ENCODE measurements around the gene MAP2K3. TPM values are rescaled to one million over a fixed set of nuclear protein-coding genes. Genes with fewer than 3 reads are reported as not detected.

Gene MAP2K3
- total and polyA plus RNA-seq, 11 donors, result 29.4 to 170 (median 54.4) TPM

- WGBS, 4 donors, result 20 to 59% (median 21%) methylated on average over 15 to 49 of the region's 49 CpGs
- peaks cover 16 to 72% (median 41%) of the 10 kb centered on the region in 12 donors for H3K4me1 ChIP-seq
Measured at GRCh38 chr17:21283482-21284318, 811 bp upstream of the MAP2K3 start.

GRCh38 chr17:21285164-21286065, 904 bp downstream of the MAP2K3 start:
- DNase-seq (peak in 4 of 5 donors; percentile 34 to 71 (median 60)), ATAC-seq (no peak)
- Histone ChIP-seq H3K4me1 (peaks cover 16 to 74% (median 56%) of the 10 kb centered on the region in 12 donors), H3K27ac (peak overlapping the region; percentile 83 to 99 (median 94)), H3K27me3 (no peaks in the 10 kb centered on the region), H3K9me3 (no peaks in the 10 kb centered on the region), H3K4me3 (peak overlapping the region; percentile 49 to 99 (median 92)), H3K36me3 (no peaks in the 10 kb centered on the region)
- TF ChIP-seq CTCF (IDR thresholded peaks at IDR 0.05), result peak in 3 of 12 donors; percentile 13 to 33 (median 33)
- no peak for TF ChIP-seq POLR2A (IDR thresholded peaks at IDR 0.05)
- WGBS, 4 donors, result 3 to 16% (median 7%) methylated on average over 16 of the region's 16 CpGs
- intact Hi-C loops (cut with DNase I), result loop anchor here in 8 of 10 donors (2.0 to 10.0 kb wide), 9 partner anchors 71 to 243 kb away; partner anchors contain the start of genes DHRS7B (in 2 of the 8), USP22 (in 2 of the 8) and TMEM11 (in 1 of the 8)

More at GRCh38 chr17:21283482-21284318, 811 bp upstream of the MAP2K3 start:
- peak overlapping the region in 11 of 12 donors; percentile 20 to 99 (median 93) for H3K27ac ChIP-seq
- no peak for DNase-seq
- H3K4me3 ChIP-seq, result peak overlapping the region; percentile 41 to 99 (median 92)
- ATAC-seq, result no peak
- TF ChIP-seq POLR2A (IDR thresholded peaks at IDR 0.05) (no peak), CTCF (IDR thresholded peaks at IDR 0.05) (no peak)
- H3K9me3 ChIP-seq, result no peaks in the 10 kb centered on the region
- intact Hi-C loops (cut with DNase I), result loop anchor here in 8 of 10 donors (2.0 to 10.0 kb wide), 9 partner anchors 34 to 239 kb away; partner anchors contain the start of genes DHRS7B (in 2 of the 8), TMEM11 (in 1 of the 8) and USP22 (in 1 of the 8)
- H3K27me3 ChIP-seq, result no peaks in the 10 kb centered on the region
- H3K36me3 ChIP-seq, result no peaks in the 10 kb centered on the region

- peak; percentile 88 to 96 (median 90) for DNase-seq
- Histone ChIP-seq H3K27me3 (no peaks in the 10 kb centered on the region), H3K27ac (peak overlapping the region; percentile 83 to 99 (median 94)), H3K36me3 (peaks cover 0 to 1% (median 0%) of the 10 kb centered on the region in 9 donors), H3K4me3 (peak overlapping the region; percentile 49 to 99 (median 92)), H3K4me1 (peaks cover 16 to 81% (median 61%) of the 10 kb centered on the region in 12 donors), H3K9me3 (no peaks in the 10 kb centered on the region)
- intact Hi-C loops (cut with DNase I), result loop anchor here in 8 of 10 donors (2.0 to 10.0 kb wide), 7 partner anchors 161 to 244 kb away; partner anchors contain the start of genes USP22 (in 2 of the 8) and DHRS7B (in 1 of the 8)
- 13 to 21% (median 18%) methylated on average over 13 to 16 of the region's 16 CpGs for WGBS, 4 donors
- ATAC-seq, result peak; percentile 2 to 55 (median 47)
- TF ChIP-seq CTCF (IDR thresholded peaks at IDR 0.05) (peak in 1 of 12 donors; percentile 2), POLR2A (IDR thresholded peaks at IDR 0.05) (peak in 1 of 2 donors; percentile 66)
Measured at GRCh38 chr17:21286066-21286770, 1.7 kb downstream of the MAP2K3 start.
